ENCODE data around the gene GRM3.

GRCh38 chr7:86747698-86748097 is 104.0 kb downstream of the GRM3 start:
- TF ChIP-seq CTCF (conservative IDR thresholded peaks at IDR 0.05 in 1 of 2, IDR thresholded peaks at IDR 0.05 in 1 of 2; ENCODE audit: extremely low read depth in 1 of 2, insufficient read depth in 1 of 2, low read depth in 1 of 2, low read length in 2 of 2) (no peak), EZH2 (IDR thresholded peaks at IDR 0.05; ENCODE audit: borderline replicate concordance, low read length) (no peak)

Measured in mammary epithelial cell (primary cell).